ENCODE results near the gene MRPL51. TPM values are rescaled to one million over a fixed set of nuclear protein-coding genes. Genes with fewer than 3 reads are reported as not detected.
"Not testable (repeated sequence)": the region's sequence is repeated elsewhere in the genome, so short reads cannot be mapped to it uniquely, and the experiment has no call there.

The MRPL51 gene
- total RNA-seq, 4 donors from 2014 or later: 2.6 to 49.7 (median 40.9) TPM

GRCh38 chr12:6489449-6489848 lies 3.6 kb downstream of the MRPL51 start:
- Histone ChIP-seq H3K36me3 (no peaks in the 10 kb centered on the region), H3K27ac (no peak overlapping the region), H3K9me3 (no peaks in the 10 kb centered on the region), H3K4me3 (no peak overlapping the region), H3K27me3 (no peaks in the 10 kb centered on the region), H3K4me1 (peaks cover 8 to 14% (median 10%) of the 10 kb centered on the region in 4 donors)
- TF ChIP-seq POLR2A (IDR thresholded peaks at IDR 0.05): no peak
- no peak for TF ChIP-seq EP300 (IDR thresholded peaks at IDR 0.05; ENCODE audit: low read depth)
- TF ChIP-seq POLR2AphosphoS5 (IDR thresholded peaks at IDR 0.05): no peak
- no peak for TF ChIP-seq CTCF (IDR thresholded peaks at IDR 0.05)
- intact Hi-C loops (cut with DNase I; ENCODE audit: low total_unique reads) (no loop called here), in situ Hi-C loops (cut with MboI; ENCODE audit: low pct_ligation_motif_present in 1 of 4, low pct_unique_long_range_greater_than_20kb in 1 of 4, low sequenced_read_pairs in 3 of 4) (no loop called here)
- no peak for DNase-seq
- WGBS, 2 donors (ENCODE audit: low coverage in 1 of 2): 50 to 75% methylated on average over 3 to 4 of the region's 4 CpGs

- Histone ChIP-seq H3K36me3 (no peaks in the 10 kb centered on the region), H3K4me3 (no peak overlapping the region), H3K27ac (no peak overlapping the region), H3K4me1 (peaks cover 7 to 12% (median 8%) of the 10 kb centered on the region in 4 donors), H3K9me3 (no peaks in the 10 kb centered on the region), H3K27me3 (no peaks in the 10 kb centered on the region)
- 67 to 90% methylated on average over 1 of the region's 1 CpG for WGBS, 2 donors (ENCODE audit: low coverage in 1 of 2)
- intact Hi-C loops (cut with DNase I; ENCODE audit: low total_unique reads): no loop called here
- no peak for TF ChIP-seq POLR2A (IDR thresholded peaks at IDR 0.05)
- no peak for TF ChIP-seq POLR2AphosphoS5 (IDR thresholded peaks at IDR 0.05)
- TF ChIP-seq EP300 (IDR thresholded peaks at IDR 0.05; ENCODE audit: low read depth): no peak
- TF ChIP-seq CTCF (IDR thresholded peaks at IDR 0.05): no peak
- in situ Hi-C loops (cut with MboI; ENCODE audit: low pct_ligation_motif_present in 1 of 4, low pct_unique_long_range_greater_than_20kb in 1 of 4, low sequenced_read_pairs in 3 of 4): no loop called here
- DNase-seq: no peak
Measured at GRCh38 chr12:6488240-6488639, 4.8 kb downstream of the MRPL51 start.

GRCh38 chr12:6478416-6478815 lies 14.6 kb downstream of the MRPL51 start:
- in situ Hi-C loops (cut with MboI; ENCODE audit: low pct_ligation_motif_present in 1 of 4, low pct_unique_long_range_greater_than_20kb in 1 of 4, low sequenced_read_pairs in 3 of 4): no loop called here
- H3K4me1 ChIP-seq: peaks cover 0 to 8% (median 0%) of the 10 kb centered on the region in 4 donors
- 74 to 92% methylated on average over 5 to 16 of the region's 20 CpGs for WGBS, 2 donors (ENCODE audit: low coverage in 1 of 2)
- DNase-seq: no peak
- H3K4me3 ChIP-seq: no peak overlapping the region
- H3K27me3 ChIP-seq: no peaks in the 10 kb centered on the region
- no peak overlapping the region for H3K27ac ChIP-seq
- no peaks in the 10 kb centered on the region for H3K36me3 ChIP-seq
- TF ChIP-seq CTCF (IDR thresholded peaks at IDR 0.05) (no peak), EP300 (IDR thresholded peaks at IDR 0.05; ENCODE audit: low read depth) (no peak), POLR2A (IDR thresholded peaks at IDR 0.05) (no peak), POLR2AphosphoS5 (IDR thresholded peaks at IDR 0.05) (no peak)
- intact Hi-C loops (cut with DNase I; ENCODE audit: low total_unique reads): no loop called here
- no peaks in the 10 kb centered on the region for H3K9me3 ChIP-seq

- H3K27me3 ChIP-seq; H3K4me3 ChIP-seq; DNase-seq; in situ Hi-C loops (cut with MboI; ENCODE audit: low pct_ligation_motif_present in 1 of 4, low pct_unique_long_range_greater_than_20kb in 1 of 4, low sequenced_read_pairs in 3 of 4); H3K27ac ChIP-seq; H3K4me1 ChIP-seq; H3K9me3 ChIP-seq; H3K36me3 ChIP-seq; intact Hi-C loops (cut with DNase I; ENCODE audit: low total_unique reads): not testable (repeated sequence)
- 73 to 95% methylated on average over 3 to 31 of the region's 37 CpGs for WGBS, 2 donors (ENCODE audit: low coverage in 1 of 2)
Measured at GRCh38 chr12:6477601-6478377, 15.3 kb downstream of the MRPL51 start.
